ENCODE data around the gene ADAMTS3. TPM values are rescaled to one million over a fixed set of nuclear protein-coding genes. Genes with fewer than 3 reads are reported as not detected.

Gene ADAMTS3
- total RNA-seq, 6 experiments from 2014 or later: 0.03 to 0.19 TPM; not detected in 4

GRCh38 chr4:72394012-72394663, 174.9 kb downstream of the ADAMTS3 start:
- Mint-ChIP-seq H3K27ac (no peak overlapping the region), H3K4me1 (ENCODE audit: low read depth) (peaks cover 39% of the 10 kb centered on the region), H3K36me3 (ENCODE audit: low read depth) (no peaks in the 10 kb centered on the region), H3K9me3 (no peaks in the 10 kb centered on the region), H3K27me3 (ENCODE audit: insufficient read depth) (no peaks in the 10 kb centered on the region), H3K4me3 (no peak overlapping the region)
- no peak for TF ChIP-seq CTCF (IDR thresholded peaks at IDR 0.05)
- no peak for DNase-seq

GRCh38 chr4:72391281-72391680, 177.7 kb downstream of the ADAMTS3 start:
- TF ChIP-seq CTCF (IDR thresholded peaks at IDR 0.05): no peak
- Mint-ChIP-seq H3K27ac (no peak overlapping the region), H3K4me3 (no peak overlapping the region), H3K4me1 (ENCODE audit: low read depth) (peaks cover 41% of the 10 kb centered on the region), H3K27me3 (ENCODE audit: insufficient read depth) (no peaks in the 10 kb centered on the region), H3K36me3 (ENCODE audit: low read depth) (no peaks in the 10 kb centered on the region), H3K9me3 (no peaks in the 10 kb centered on the region)
- no peak for DNase-seq

- no peak for TF ChIP-seq CTCF (IDR thresholded peaks at IDR 0.05)
- H3K27ac Mint-ChIP-seq: no peak overlapping the region
- H3K4me1 Mint-ChIP-seq (ENCODE audit: low read depth): peaks cover 41% of the 10 kb centered on the region
- H3K9me3 Mint-ChIP-seq: no peaks in the 10 kb centered on the region
- no peak overlapping the region for H3K4me3 Mint-ChIP-seq
- H3K27me3 Mint-ChIP-seq (ENCODE audit: insufficient read depth): no peaks in the 10 kb centered on the region
- no peaks in the 10 kb centered on the region for H3K36me3 Mint-ChIP-seq (ENCODE audit: low read depth)
- DNase-seq: no peak
These were observed 178.6 kb downstream of the ADAMTS3 start for GRCh38 chr4:72390409-72390808.

GRCh38 chr4:72388521-72388920, 180.5 kb downstream of the ADAMTS3 start:
- Mint-ChIP-seq H3K4me1 (ENCODE audit: low read depth) (peaks cover 41% of the 10 kb centered on the region), H3K9me3 (no peaks in the 10 kb centered on the region), H3K27ac (no peak overlapping the region), H3K27me3 (ENCODE audit: insufficient read depth) (no peaks in the 10 kb centered on the region), H3K36me3 (ENCODE audit: low read depth) (no peaks in the 10 kb centered on the region), H3K4me3 (no peak overlapping the region)
- DNase-seq: no peak
- TF ChIP-seq CTCF (IDR thresholded peaks at IDR 0.05): no peak

GRCh38 chr4:72387959-72388358, 181.1 kb downstream of the ADAMTS3 start:
- DNase-seq: no peak
- H3K27ac Mint-ChIP-seq: no peak overlapping the region
- H3K27me3 Mint-ChIP-seq (ENCODE audit: insufficient read depth): no peaks in the 10 kb centered on the region
- H3K9me3 Mint-ChIP-seq: no peaks in the 10 kb centered on the region
- peaks cover 47% of the 10 kb centered on the region for H3K4me1 Mint-ChIP-seq (ENCODE audit: low read depth)
- no peak for TF ChIP-seq CTCF (IDR thresholded peaks at IDR 0.05)
- H3K4me3 Mint-ChIP-seq: no peak overlapping the region
- H3K36me3 Mint-ChIP-seq (ENCODE audit: low read depth): no peaks in the 10 kb centered on the region

Data from HFFc6 (cell line).